ENCODE measurements around the gene TPM4.

DNA sequence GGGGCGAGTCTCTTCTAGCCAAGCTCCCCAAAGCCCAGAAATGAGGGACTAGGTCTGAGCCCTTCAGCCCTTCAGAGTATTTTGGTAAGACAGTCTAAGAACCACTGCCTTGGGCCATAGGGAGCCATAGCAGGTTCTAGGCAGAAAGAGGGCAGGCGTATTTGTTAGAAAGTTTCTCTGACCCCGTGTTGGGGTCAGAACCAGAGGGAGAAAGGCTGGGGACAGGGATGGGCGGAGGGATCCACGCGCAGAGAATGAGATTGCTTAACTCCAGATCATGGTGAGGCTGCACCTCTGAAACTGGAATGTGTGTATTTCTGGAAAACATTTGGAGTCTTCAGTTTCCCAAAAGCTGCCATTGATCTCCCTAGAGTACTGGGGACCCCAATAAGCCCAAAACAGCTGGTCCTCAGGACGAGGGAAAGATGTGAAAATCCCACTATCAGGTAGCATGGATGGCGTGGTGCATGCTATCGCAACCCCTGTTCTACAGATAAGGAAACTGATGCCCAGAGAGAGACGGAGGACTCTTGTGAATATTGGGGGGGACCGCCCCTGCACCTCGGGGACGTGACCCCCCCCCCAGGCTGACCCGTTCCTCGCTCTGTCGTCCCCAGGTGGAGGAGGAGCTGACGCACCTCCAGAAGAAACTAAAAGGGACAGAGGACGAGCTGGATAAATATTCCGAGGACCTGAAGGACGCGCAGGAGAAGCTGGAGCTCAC is 703 bp upstream of the TPM4 start:
- TF ChIP-seq REST (IDR thresholded peaks at IDR 0.05; ENCODE audit: insufficient read depth in 1 of 2, low read depth in 2 of 2, low read length in 2 of 2) (no peak), POLR2AphosphoS5 (IDR thresholded peaks at IDR 0.05; ENCODE audit: low read depth, low read length) (no peak), SIN3A (IDR thresholded peaks at IDR 0.05; ENCODE audit: borderline replicate concordance, insufficient read depth, low read length) (no peak)

All from PFSK-1 (cell line).